ENCODE measurements around the gene PHC2.

DNA sequence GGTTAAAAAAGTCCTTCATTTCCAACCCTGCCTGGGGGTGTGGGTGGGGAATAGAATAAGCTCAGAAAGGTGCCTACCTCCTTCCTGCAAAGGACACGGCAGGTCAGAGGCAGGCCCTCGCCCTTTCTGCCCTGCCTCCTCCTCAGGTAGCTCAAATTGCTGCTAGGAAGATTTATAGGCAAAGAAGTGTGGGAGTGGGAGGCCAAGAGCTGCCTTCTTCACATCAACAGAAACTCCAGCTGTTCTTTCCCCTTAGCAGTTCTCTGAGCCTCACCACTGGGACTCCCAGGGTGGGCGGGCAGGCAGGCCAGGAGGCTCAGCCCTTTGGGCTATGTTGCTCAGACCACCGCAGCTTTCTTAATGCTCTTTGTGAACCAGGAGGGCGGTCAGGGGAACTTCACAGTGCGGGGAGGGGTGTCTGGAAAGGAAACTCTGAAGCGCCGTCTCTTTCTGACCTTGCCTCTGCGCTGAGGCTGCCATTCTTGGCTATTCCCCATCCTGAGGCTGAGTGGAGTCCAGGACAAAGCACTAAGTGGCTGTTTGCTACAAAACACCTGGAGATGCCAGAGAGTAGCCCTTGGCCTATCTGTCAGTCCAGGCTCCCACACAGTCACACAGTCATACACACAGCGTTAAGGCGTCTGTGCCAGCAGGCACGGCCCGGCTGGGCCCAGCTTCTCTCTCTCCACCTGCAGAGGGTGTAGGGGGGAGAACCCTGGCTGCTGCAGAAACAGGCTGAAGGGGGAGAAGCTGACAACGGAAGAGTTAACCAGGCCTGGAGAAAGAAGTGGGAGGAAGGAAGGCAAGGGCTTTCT is 107.0 kb downstream of the PHC2 start:
- TF ChIP-seq, protein P1, sequence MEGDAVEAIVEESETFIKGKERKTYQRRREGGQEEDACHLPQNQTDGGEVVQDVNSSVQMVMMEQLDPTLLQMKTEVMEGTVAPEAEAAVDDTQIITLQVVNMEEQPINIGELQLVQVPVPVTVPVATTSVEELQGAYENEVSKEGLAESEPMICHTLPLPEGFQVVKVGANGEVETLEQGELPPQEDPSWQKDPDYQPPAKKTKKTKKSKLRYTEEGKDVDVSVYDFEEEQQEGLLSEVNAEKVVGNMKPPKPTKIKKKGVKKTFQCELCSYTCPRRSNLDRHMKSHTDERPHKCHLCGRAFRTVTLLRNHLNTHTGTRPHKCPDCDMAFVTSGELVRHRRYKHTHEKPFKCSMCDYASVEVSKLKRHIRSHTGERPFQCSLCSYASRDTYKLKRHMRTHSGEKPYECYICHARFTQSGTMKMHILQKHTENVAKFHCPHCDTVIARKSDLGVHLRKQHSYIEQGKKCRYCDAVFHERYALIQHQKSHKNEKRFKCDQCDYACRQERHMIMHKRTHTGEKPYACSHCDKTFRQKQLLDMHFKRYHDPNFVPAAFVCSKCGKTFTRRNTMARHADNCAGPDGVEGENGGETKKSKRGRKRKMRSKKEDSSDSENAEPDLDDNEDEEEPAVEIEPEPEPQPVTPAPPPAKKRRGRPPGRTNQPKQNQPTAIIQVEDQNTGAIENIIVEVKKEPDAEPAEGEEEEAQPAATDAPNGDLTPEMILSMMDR (IDR thresholded peaks at IDR 0.05): no peak
- TF ChIP-seq POLR2A (IDR thresholded peaks at IDR 0.05): no peak

All from heart left ventricle (tissue), 13 donors.